HG03039 (cell line): ENCODE data around the gene TRPM1.
A peak's percentile ranks its signal among the peaks of the same experiment; 100 is the strongest.

Source experiments
- ATAC-seq: cut with Tn5 transposase; IDR thresholded peaks from one replicate; pipeline ENCODE4 v1.9.1; 2021; ENCODE audit warnings: mild to moderate bottlenecking, moderate library complexity; ENCODE audit not compliant: unreplicated experiment

The TRPM1 gene

GRCh38 chr15:31024330-31024729 lies 77.2 kb downstream of the TRPM1 start:
- no peak for ATAC-seq

GRCh38 chr15:31023841-31024240 lies 77.7 kb downstream of the TRPM1 start:
- ATAC-seq = no peak

DNA sequence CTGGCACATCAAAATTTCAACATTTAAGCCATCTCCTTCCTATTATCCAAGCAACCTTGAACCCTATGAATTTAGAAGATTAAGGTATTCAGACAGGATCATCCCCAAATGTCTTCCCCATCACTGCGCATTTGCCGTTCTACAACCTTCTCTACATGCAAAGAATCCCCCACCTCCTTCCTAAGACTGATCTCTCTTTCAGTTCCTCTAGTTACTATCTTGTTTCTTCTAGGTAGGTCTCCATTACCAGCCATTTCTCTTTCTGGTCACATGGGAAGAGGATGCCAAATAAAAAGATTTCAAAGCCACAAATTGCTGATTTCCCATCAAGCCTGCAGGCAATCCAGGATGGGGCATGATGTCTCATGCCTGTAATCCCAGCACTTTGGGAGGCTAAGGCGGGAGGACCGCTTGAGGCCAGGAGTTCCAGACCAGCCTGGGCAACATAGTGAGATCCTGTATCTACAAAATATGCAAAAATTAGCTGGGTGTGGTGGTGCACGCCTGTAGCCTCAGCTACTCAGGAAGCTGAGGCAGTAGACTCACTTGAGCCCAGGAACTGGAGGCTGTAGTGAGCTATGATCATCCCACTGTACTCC lies 80.4 kb downstream of the TRPM1 start:
- no peak for ATAC-seq

DNA sequence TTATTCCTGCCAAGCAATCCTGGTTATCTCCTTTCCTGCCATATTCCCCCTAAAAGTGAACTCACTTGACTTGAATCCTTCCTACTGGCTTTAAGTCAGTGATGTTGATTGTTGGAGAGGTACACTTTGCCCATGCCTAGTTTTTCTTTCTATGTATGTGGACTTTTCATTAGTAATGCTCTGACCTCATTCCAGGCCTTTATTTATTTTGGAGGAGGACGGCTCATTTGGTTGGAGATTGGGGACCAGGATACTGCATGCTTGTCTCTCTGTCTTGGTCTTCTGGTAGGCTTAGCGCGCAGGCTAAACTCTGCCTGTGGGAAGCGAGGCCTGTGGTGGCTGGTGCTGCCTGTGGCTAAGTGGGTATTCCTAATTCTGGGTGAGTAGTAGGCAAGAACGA lies 81.0 kb downstream of the TRPM1 start:
- ATAC-seq = no peak

- ATAC-seq = no peak
These were observed 81.5 kb downstream of the TRPM1 start for GRCh38 chr15:31019986-31020385.

- ATAC-seq = no peak
These were observed 84.2 kb downstream of the TRPM1 start for GRCh38 chr15:31017311-31017710.

GRCh38 chr15:31016446-31016915 lies 85.0 kb downstream of the TRPM1 start:
- no peak for ATAC-seq

GRCh38 chr15:31014608-31014925 lies 87.0 kb downstream of the TRPM1 start:
- no peak for ATAC-seq

- ATAC-seq = no peak
These were observed 87.5 kb downstream of the TRPM1 start for GRCh38 chr15:31013863-31014607.

GRCh38 chr15:31012455-31012854 lies 89.1 kb downstream of the TRPM1 start:
- ATAC-seq = no peak

DNA sequence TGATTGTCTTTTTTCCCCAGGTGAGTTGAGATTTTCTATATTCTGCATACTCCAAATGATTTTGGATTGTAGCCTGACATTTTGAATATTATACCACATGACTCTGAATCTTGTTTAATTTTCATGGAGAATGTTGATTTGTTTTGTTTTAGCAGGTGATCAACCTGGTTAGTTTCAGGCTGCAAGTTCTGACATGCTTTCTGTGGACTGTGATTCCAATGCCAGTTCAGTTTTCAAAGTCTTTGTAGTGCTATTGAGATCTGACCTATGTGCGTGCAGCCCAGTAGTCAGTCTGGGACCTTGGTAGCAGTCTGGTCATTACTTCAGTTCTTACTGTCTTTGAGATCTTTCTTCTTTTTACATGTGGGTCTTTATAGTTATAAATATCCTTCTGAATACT lies 91.5 kb downstream of the TRPM1 start:
- no peak for ATAC-seq

- ATAC-seq = no peak
These were observed 95.9 kb downstream of the TRPM1 start for GRCh38 chr15:31005660-31006059.

GRCh38 chr15:31004220-31004733 lies 97.2 kb downstream of the TRPM1 start:
- ATAC-seq = peak; percentile 71

DNA sequence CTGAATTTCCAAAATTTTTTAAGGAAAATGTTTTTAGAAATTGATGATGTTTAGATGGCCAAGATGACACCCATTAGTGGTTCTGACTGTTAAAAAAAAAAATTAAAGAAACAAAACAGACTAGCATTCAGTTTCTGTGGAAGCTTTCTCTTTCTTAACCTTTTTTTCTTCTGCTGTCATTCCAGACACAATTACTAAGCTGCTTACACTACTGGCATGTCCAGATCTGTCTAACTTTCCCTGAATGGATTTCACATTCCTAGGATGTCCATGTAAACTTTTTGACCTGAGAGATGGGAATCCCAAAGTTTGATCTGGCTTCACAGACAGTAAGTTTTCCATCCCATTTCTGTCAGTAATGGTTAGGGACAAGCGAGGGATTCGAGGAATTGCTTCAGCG lies 99.8 kb downstream of the TRPM1 start:
- ATAC-seq = no peak

DNA sequence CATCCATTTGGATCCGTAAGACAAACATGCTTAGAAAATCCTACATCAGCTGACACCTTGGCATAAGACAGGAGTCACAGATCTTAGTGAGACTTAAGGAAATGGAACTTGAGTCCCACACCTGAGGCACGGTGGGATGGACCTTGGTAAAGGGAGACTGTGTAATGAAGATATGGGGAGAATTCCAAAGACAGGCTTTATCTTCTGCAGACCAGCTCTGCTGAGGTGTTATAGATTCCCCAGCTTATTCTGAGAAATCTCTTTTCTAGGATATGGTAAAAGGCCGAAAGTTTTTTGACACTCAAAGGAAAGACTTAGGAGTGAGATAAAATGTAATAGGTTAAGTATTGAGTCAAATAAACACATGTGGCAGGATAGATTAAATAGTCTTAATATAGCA lies 101.8 kb downstream of the TRPM1 start:
- ATAC-seq = no peak

GRCh38 chr15:30997270-30997669 lies 104.3 kb downstream of the TRPM1 start:
- ATAC-seq = no peak

GRCh38 chr15:30992249-30992864 lies 109.2 kb downstream of the TRPM1 start:
- no peak for ATAC-seq

DNA sequence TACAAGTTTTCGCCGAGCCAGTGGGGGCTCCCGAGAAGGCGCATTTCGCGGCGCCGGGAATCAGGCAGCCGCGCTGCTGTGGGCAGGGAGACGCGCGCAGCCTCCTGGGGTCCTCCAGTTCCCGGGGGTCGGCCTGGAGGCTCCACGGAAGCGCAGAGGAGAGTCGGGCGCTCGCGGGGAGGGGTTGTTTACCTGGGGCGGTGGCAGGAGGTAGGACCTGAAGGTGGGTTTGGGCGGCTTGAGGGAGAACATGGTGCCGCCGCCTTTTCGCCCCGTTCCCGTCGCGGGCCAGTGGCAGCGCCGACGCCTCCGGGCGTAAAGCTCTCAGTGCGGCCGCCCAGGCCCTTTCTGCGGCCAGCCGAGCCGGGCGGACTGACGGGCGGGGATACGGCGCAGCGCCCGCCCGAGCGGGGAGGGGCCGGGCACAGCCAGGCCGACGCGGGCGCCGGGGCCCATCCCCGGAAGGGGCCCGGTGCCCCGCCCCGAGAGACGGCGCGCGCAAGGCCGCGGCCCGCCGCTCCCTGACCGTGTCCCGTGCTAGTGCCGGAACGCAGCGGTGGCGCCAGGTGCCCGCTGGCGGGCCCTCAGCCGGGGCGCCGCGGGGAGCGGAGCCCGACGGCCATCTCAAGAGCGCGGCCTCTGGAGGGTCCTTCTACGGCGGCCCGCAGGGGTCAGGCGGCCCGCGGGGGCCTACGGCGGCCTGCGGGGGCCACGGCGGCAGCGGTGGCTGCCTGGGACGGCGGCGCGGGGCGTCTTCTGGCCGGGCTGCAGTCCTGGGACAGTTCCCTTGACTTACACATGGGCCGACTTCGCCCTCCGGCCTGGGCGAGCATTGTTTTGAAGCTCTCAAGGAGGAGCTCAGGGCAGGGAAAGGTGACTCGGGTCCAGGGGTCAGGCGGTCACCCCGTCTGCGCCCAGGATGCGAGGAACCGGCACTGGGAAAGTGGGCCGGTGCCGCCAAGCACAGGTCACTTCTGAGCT lies 110.0 kb downstream of the TRPM1 start, which contains the start of gene MTMR10:
Gene MTMR10 (minus strand): TSS at position 374 of the 981 bp plus-strand sequence. CDS start 122 bp downstream, at position 252.
- ATAC-seq = peak; percentile 84

- no peak for ATAC-seq
These were observed 110.9 kb downstream of the TRPM1 start for GRCh38 chr15:30990446-30991254.

- no peak for ATAC-seq
These were observed 111.5 kb downstream of the TRPM1 start for GRCh38 chr15:30990036-30990435.
